Muscle of leg (tissue), 11 donors: ENCODE data around the gene KLHL7. TPM values are rescaled to one million over a fixed set of nuclear protein-coding genes. Genes with fewer than 3 reads are reported as not detected.

Experiments
- DNase-seq: peaks from one replicate; pipeline ENCODE4 v3.0.0; 2013
- H3K27ac ChIP-seq: one replicate; pipeline ENCODE4 v1.5.1; 2013; ENCODE audit warnings: mild to moderate bottlenecking, low read length, control low read depth
- H3K27me3 ChIP-seq: one replicate; pipeline ENCODE4 v1.6.1; 2013; ENCODE audit warnings: low read length; ENCODE audit not compliant: control insufficient read depth, insufficient read depth
- H3K36me3 ChIP-seq: one replicate; pipeline ENCODE4 v1.6.1; 2013; ENCODE audit warnings: low read length; ENCODE audit not compliant: control insufficient read depth, insufficient read depth
- H3K4me1 ChIP-seq: one replicate; pipeline ENCODE4 v1.6.1; 2013; ENCODE audit warnings: low read length; ENCODE audit not compliant: control insufficient read depth, insufficient read depth
- H3K4me3 ChIP-seq: one replicate; pipeline ENCODE4 v1.5.1; 2013; ENCODE audit warnings: low read length, control low read depth
- H3K9me3 ChIP-seq: replicated peaks from 2 replicates; pipeline ENCODE4 v1.6.1; 2013; ENCODE audit warnings: low read depth, low read length; ENCODE audit not compliant: control insufficient read depth
- WGBS: methylation state at CpG from one replicate; pipeline ENCODE4 v1.1.5; 2013; ENCODE audit warnings: missing lambda C conversion rate; ENCODE audit not compliant: insufficient coverage; 5-methylcytosine and 5-hydroxymethylcytosine counted together
- polyA plus RNA-seq, 8 donors: library from polyadenylated mRNA; unstranded; fragments of 120-200 nt; gene quantifications; one replicate each; pipeline versions ENCODE4 v1.2.1 to v1.2.3, GENCODE V29; 2013; ENCODE audit warnings: inconsistent platforms in 1 of 8, low replicate concordance in 1 of 8; ENCODE audit not compliant: insufficient read length in 8 of 8, insufficient read depth in 1 of 8
- total RNA-seq: library from RNA; stranded (reverse); fragments of 120-200 nt; gene quantifications from one replicate; pipeline ENCODE4 v1.2.4, GENCODE V29; 2013

The KLHL7 gene
- total and polyA plus RNA-seq, 9 donors: 17.6 to 29.6 (median 21.9) TPM

GRCh38 chr7:23208316-23208715 lies 102.7 kb downstream of the KLHL7 start:
- Histone ChIP-seq H3K27me3 (no peaks in the 10 kb centered on the region), H3K4me1 (peaks cover 5% of the 10 kb centered on the region), H3K36me3 (no peaks in the 10 kb centered on the region), H3K27ac (no peak overlapping the region), H3K9me3 (no peaks in the 10 kb centered on the region), H3K4me3 (no peak overlapping the region)
- DNase-seq: peak; percentile 31
- WGBS: no CpG with 5 or more reads among the region's 4 CpGs

- WGBS: 40% methylated on average over 1 of the region's 2 CpGs
Measured at GRCh38 chr7:23210506-23210905, 104.9 kb downstream of the KLHL7 start.

GRCh38 chr7:23211589-23211988 lies 106.0 kb downstream of the KLHL7 start:
- 66% methylated on average over 6 of the region's 11 CpGs for WGBS
- H3K4me3 ChIP-seq: no peak overlapping the region
- DNase-seq: no peak
- no peaks in the 10 kb centered on the region for H3K36me3 ChIP-seq
- no peaks in the 10 kb centered on the region for H3K27me3 ChIP-seq
- H3K4me1 ChIP-seq: peaks cover 2% of the 10 kb centered on the region
- no peak overlapping the region for H3K27ac ChIP-seq
- no peaks in the 10 kb centered on the region for H3K9me3 ChIP-seq

More at GRCh38 chr7:23210506-23210905, 104.9 kb downstream of the KLHL7 start:
- no peaks in the 10 kb centered on the region for H3K27me3 ChIP-seq
- H3K36me3 ChIP-seq: no peaks in the 10 kb centered on the region
- DNase-seq: no peak
- H3K9me3 ChIP-seq: no peaks in the 10 kb centered on the region
- no peak overlapping the region for H3K4me3 ChIP-seq
- no peak overlapping the region for H3K27ac ChIP-seq
- H3K4me1 ChIP-seq: peaks cover 5% of the 10 kb centered on the region

- H3K4me3 ChIP-seq: no peak overlapping the region
- DNase-seq: no peak
- WGBS: 72% methylated on average over 2 of the region's 2 CpGs
- no peaks in the 10 kb centered on the region for H3K36me3 ChIP-seq
- no peaks in the 10 kb centered on the region for H3K27me3 ChIP-seq
- peaks cover 2% of the 10 kb centered on the region for H3K4me1 ChIP-seq
- H3K9me3 ChIP-seq: no peaks in the 10 kb centered on the region
- no peak overlapping the region for H3K27ac ChIP-seq
Measured at GRCh38 chr7:23212395-23212794, 106.8 kb downstream of the KLHL7 start.

GRCh38 chr7:23212841-23213240 lies 107.3 kb downstream of the KLHL7 start:
- no CpG with 5 or more reads among the region's 4 CpGs for WGBS
- no peaks in the 10 kb centered on the region for H3K27me3 ChIP-seq
- H3K4me3 ChIP-seq: no peak overlapping the region
- H3K9me3 ChIP-seq: no peaks in the 10 kb centered on the region
- H3K36me3 ChIP-seq: no peaks in the 10 kb centered on the region
- DNase-seq: peak; percentile 39
- H3K4me1 ChIP-seq: peaks cover 2% of the 10 kb centered on the region
- H3K27ac ChIP-seq: no peak overlapping the region

- 91% methylated on average over 10 of the region's 11 CpGs for WGBS
- no peak overlapping the region for H3K4me3 ChIP-seq
- H3K27ac ChIP-seq: no peak overlapping the region
- DNase-seq: no peak
- peaks cover 3% of the 10 kb centered on the region for H3K4me1 ChIP-seq
- no peaks in the 10 kb centered on the region for H3K36me3 ChIP-seq
- no peaks in the 10 kb centered on the region for H3K27me3 ChIP-seq
- H3K9me3 ChIP-seq: no peaks in the 10 kb centered on the region
Measured at GRCh38 chr7:23213755-23214154, 108.2 kb downstream of the KLHL7 start.

GRCh38 chr7:23214423-23214822 lies 108.8 kb downstream of the KLHL7 start:
- Histone ChIP-seq H3K4me3 (no peak overlapping the region), H3K9me3 (no peaks in the 10 kb centered on the region), H3K27me3 (no peaks in the 10 kb centered on the region), H3K4me1 (peaks cover 3% of the 10 kb centered on the region), H3K27ac (no peak overlapping the region), H3K36me3 (no peaks in the 10 kb centered on the region)
- DNase-seq: no peak
- 79% methylated on average over 5 of the region's 5 CpGs for WGBS

- Histone ChIP-seq H3K27ac (no peak overlapping the region), H3K9me3 (no peaks in the 10 kb centered on the region), H3K36me3 (no peaks in the 10 kb centered on the region), H3K27me3 (no peaks in the 10 kb centered on the region), H3K4me3 (no peak overlapping the region), H3K4me1 (peaks cover 3% of the 10 kb centered on the region)
- no peak for DNase-seq
- 80% methylated on average over 1 of the region's 6 CpGs for WGBS
Measured at GRCh38 chr7:23214938-23215337, 109.4 kb downstream of the KLHL7 start.

GRCh38 chr7:23216021-23216420 lies 110.4 kb downstream of the KLHL7 start:
- WGBS: 63% methylated on average over 2 of the region's 2 CpGs
- Histone ChIP-seq H3K4me3 (no peak overlapping the region), H3K27ac (no peak overlapping the region), H3K27me3 (no peaks in the 10 kb centered on the region), H3K4me1 (peaks cover 3% of the 10 kb centered on the region), H3K9me3 (no peaks in the 10 kb centered on the region), H3K36me3 (no peaks in the 10 kb centered on the region)
- DNase-seq: peak; percentile 77

GRCh38 chr7:23218196-23218595 lies 112.6 kb downstream of the KLHL7 start:
- 56% methylated on average over 1 of the region's 3 CpGs for WGBS
- no peak for DNase-seq
- no peaks in the 10 kb centered on the region for H3K9me3 ChIP-seq

GRCh38 chr7:23220690-23221305 lies 115.2 kb downstream of the KLHL7 start:
- Histone ChIP-seq H3K27me3 (no peaks in the 10 kb centered on the region), H3K27ac (no peak overlapping the region), H3K4me3 (no peak overlapping the region), H3K36me3 (no peaks in the 10 kb centered on the region), H3K4me1 (peaks cover 17% of the 10 kb centered on the region), H3K9me3 (no peaks in the 10 kb centered on the region)
- no peak for DNase-seq
- WGBS: 83% methylated on average over 3 of the region's 10 CpGs

More at GRCh38 chr7:23218196-23218595, 112.6 kb downstream of the KLHL7 start:
- H3K4me1 ChIP-seq: peaks cover 14% of the 10 kb centered on the region
- H3K27me3 ChIP-seq: no peaks in the 10 kb centered on the region
- H3K36me3 ChIP-seq: no peaks in the 10 kb centered on the region
- no peak overlapping the region for H3K27ac ChIP-seq
- H3K4me3 ChIP-seq: no peak overlapping the region
